ENCODE measurements around the gene IGF1R.
"Not testable (repeated sequence)": the region's sequence is repeated elsewhere in the genome, so short reads cannot be mapped to it uniquely, and the experiment has no call there.

GRCh38 chr15:99003317-99003716 is 355.0 kb downstream of the IGF1R start:
- not testable (repeated sequence) for TF ChIP-seq CTCF (IDR thresholded peaks at IDR 0.05; ENCODE audit: poor library complexity); EZH2phosphoT487 (IDR thresholded peaks at IDR 0.05; ENCODE audit: low read depth, severe bottlenecking, unreplicated experiment)
